H1 (cell line): Measurements from ENCODE around the gene PPP4R1. TPM values are rescaled to one million over a fixed set of nuclear protein-coding genes. Genes with fewer than 3 reads are reported as not detected.

Source experiments
- CTCF ChIA-PET: fragments of 300-600 bp; sonication (Branson Sonifier 250); formaldehyde crosslinking; loops from one replicate; lab custom pipeline; 2021; ENCODE audit not compliant: partially characterized antibody; lab: Charles Lee
- POLR2A ChIA-PET: fragments of 300-600 bp; sonication (Branson Sonifier 250); formaldehyde crosslinking; loops from one replicate; lab custom pipeline; 2021; ENCODE audit warnings: inconsistent platforms; ENCODE audit not compliant: partially characterized antibody; lab: Charles Lee
- DNase-seq, 2 experiments: peaks; one replicate each; pipeline versions ENCODE4 v3.0.0 to v3.0.0-alpha.2; 2010 to 2022; ENCODE audit warnings: low spot score in 2 of 2, low read depth in 1 of 2, mixed read lengths in 1 of 2
- FAIRE-seq: peaks from 2 replicates; lab custom pipeline; 2011; peaks lifted over from hg19 to GRCh38; lab: Jason Lieb, UNC
- H2AFZ ChIP-seq: 2 replicates; pipeline ENCODE4 v1.8.1; 2012; ENCODE audit warnings: low read length, inconsistent platforms
- H2AK5ac ChIP-seq: 2 replicates; pipeline ENCODE4 v1.6.1; 2013; ENCODE audit warnings: low read depth, low read length
- H2BK120ac ChIP-seq: replicated peaks from 2 replicates; pipeline ENCODE3; 2013; ENCODE audit warnings: low read depth, low read length, inconsistent platforms
- H2BK12ac ChIP-seq: 2 replicates; pipeline ENCODE4 v1.6.1; 2013; ENCODE audit warnings: low read depth, low read length
- H2BK15ac ChIP-seq: 2 replicates; pipeline ENCODE4 v1.6.1; 2013; ENCODE audit warnings: low read length
- H2BK20ac ChIP-seq: 2 replicates; pipeline ENCODE4 v1.6.1; 2013; ENCODE audit warnings: low read length
- H2BK5ac ChIP-seq: 2 replicates; pipeline ENCODE4 v1.6.1; 2013; ENCODE audit warnings: low read depth, low read length
- H3K14ac ChIP-seq: 2 replicates; pipeline ENCODE4 v1.6.1; 2013; ENCODE audit warnings: inconsistent platforms; ENCODE audit not compliant: insufficient read length
- H3K18ac ChIP-seq: 2 replicates; pipeline ENCODE4 v1.6.1; 2013; ENCODE audit warnings: low read length; ENCODE audit errors: extremely low read depth
- H3K23ac ChIP-seq: 2 replicates; pipeline ENCODE4 v1.6.1; 2013; ENCODE audit warnings: inconsistent platforms; ENCODE audit not compliant: insufficient read length
- H3K23me2 ChIP-seq: 2 replicates; pipeline ENCODE4 v1.6.1; 2013; ENCODE audit warnings: low read depth, low read length
- H3K27ac ChIP-seq: 2 replicates; pipeline ENCODE4 v1.6.1; 2011; ENCODE audit warnings: low read depth, low read length, inconsistent platforms
- H3K27me3 ChIP-seq, 4 experiments: replicated peaks in 1 of 4; 1 replicate in 1 of 4; 2 replicates in 3 of 4; pipeline versions ENCODE4 v1.6.1 to v1.8.1; 2011 to 2013; ENCODE audit warnings: low read length in 3 of 4, mild to moderate bottlenecking in 3 of 4, inconsistent platforms in 2 of 4, mixed read lengths in 2 of 4, moderate library complexity in 1 of 4; ENCODE audit not compliant: control insufficient read depth in 3 of 4, insufficient read depth in 3 of 4; ENCODE audit errors: extremely low read depth in 1 of 4
- H3K36me3 ChIP-seq, 4 experiments: 2 replicates each; pipeline versions ENCODE4 v1.6.1 to v1.8.1; 2011 to 2013; ENCODE audit warnings: mild to moderate bottlenecking in 4 of 4, low read length in 3 of 4, moderate library complexity in 2 of 4, control low read depth in 1 of 4, inconsistent platforms in 1 of 4; ENCODE audit not compliant: insufficient read depth in 4 of 4, control insufficient read depth in 2 of 4
- H3K4ac ChIP-seq: replicated peaks from 2 replicates; pipeline ENCODE3; 2013; ENCODE audit warnings: low read length, low read depth, mixed read lengths, inconsistent platforms; ENCODE audit not compliant: insufficient read length
- H3K4me1 ChIP-seq, 4 experiments: replicated peaks in 1 of 4; 1 replicate in 1 of 4; 2 replicates in 3 of 4; pipeline versions ENCODE4 v1.6.1 to v1.8.1; 2011 to 2013; ENCODE audit warnings: low read length in 3 of 4, inconsistent platforms in 2 of 4, mixed read lengths in 1 of 4; ENCODE audit not compliant: insufficient read depth in 4 of 4, control insufficient read depth in 3 of 4
- H3K4me2 ChIP-seq, 2 experiments: 2 replicates each; pipeline versions ENCODE4 v1.6.1 to v1.8.1; 2011 to 2013; ENCODE audit warnings: low read depth in 2 of 2, low read length in 2 of 2, control low read depth in 1 of 2, inconsistent platforms in 1 of 2, mild to moderate bottlenecking in 1 of 2; ENCODE audit not compliant: insufficient read depth in 1 of 2
- H3K4me3 ChIP-seq, 4 experiments: fragments of 200-600, 300-600 bp in 1 of 4; sonication (generic), shearing (Covaris generic), sonication (Bioruptor Twin) in 1 of 4; 2 replicates each; pipeline versions ENCODE4 v1.5.1 to v1.8.1; 2011 to 2016; ENCODE audit warnings: low read length in 4 of 4, low read depth in 3 of 4, control low read depth in 2 of 4, inconsistent platforms in 2 of 4, mild to moderate bottlenecking in 2 of 4, mixed read lengths in 1 of 4, moderate library complexity in 1 of 4; ENCODE audit not compliant: insufficient read depth in 2 of 4; ENCODE audit errors: extremely low read depth in 1 of 4
- H3K56ac ChIP-seq: replicated peaks from 2 replicates; pipeline ENCODE3; 2013; ENCODE audit warnings: low read depth, mild to moderate bottlenecking, mixed read lengths, low read length, inconsistent platforms; ENCODE audit not compliant: insufficient read length
- H3K79me1 ChIP-seq: 2 replicates; pipeline ENCODE4 v1.6.1; 2013; ENCODE audit warnings: low read depth, low read length, control low read depth
- H3K79me2 ChIP-seq, 2 experiments: 2 replicates each; pipeline versions ENCODE4 v1.6.1 to v1.8.1; 2012 to 2013; ENCODE audit warnings: low read length in 2 of 2, mild to moderate bottlenecking in 2 of 2, inconsistent platforms in 1 of 2; ENCODE audit not compliant: insufficient read depth in 2 of 2, control insufficient read depth in 1 of 2
- H3K9ac ChIP-seq, 4 experiments: replicated peaks in 1 of 4; 1 replicate in 1 of 4; 2 replicates in 3 of 4; pipeline versions ENCODE4 v1.6.1 to v1.8.1; 2011 to 2013; ENCODE audit warnings: low read depth in 3 of 4, low read length in 3 of 4, control low read depth in 2 of 4, mild to moderate bottlenecking in 2 of 4, moderate library complexity in 2 of 4, inconsistent platforms in 1 of 4; ENCODE audit errors: extremely low read depth in 1 of 4
- H3K9me3 ChIP-seq, 2 experiments: 2 replicates each; pipeline versions ENCODE4 v1.6.1 to v1.8.1; 2012 to 2013; ENCODE audit warnings: mild to moderate bottlenecking in 2 of 2, moderate library complexity in 2 of 2, control low read depth in 1 of 2, inconsistent platforms in 1 of 2, low read depth in 1 of 2, low read length in 1 of 2, mixed read lengths in 1 of 2; ENCODE audit not compliant: insufficient read depth in 2 of 2
- H4K20me1 ChIP-seq, 2 experiments: replicated peaks in 1 of 2; 2 replicates each; pipeline versions ENCODE3 to v1.8.1; 2011 to 2013; ENCODE audit warnings: inconsistent platforms in 2 of 2, low read length in 2 of 2, mild to moderate bottlenecking in 1 of 2; ENCODE audit not compliant: insufficient read depth in 2 of 2, control insufficient read depth in 1 of 2
- H4K5ac ChIP-seq: 2 replicates; pipeline ENCODE4 v1.6.1; 2013; ENCODE audit warnings: low read length, low read depth, mixed read lengths, inconsistent platforms; ENCODE audit not compliant: insufficient read length
- H4K8ac ChIP-seq: 2 replicates; pipeline ENCODE4 v1.8.0; 2013; ENCODE audit warnings: mild to moderate bottlenecking, moderate library complexity, low read length, inconsistent platforms; ENCODE audit not compliant: insufficient read depth; ENCODE audit errors: extremely low read depth
- H4K91ac ChIP-seq: replicated peaks from 2 replicates; pipeline ENCODE3; 2013; ENCODE audit warnings: low read length, mixed read lengths, inconsistent platforms; ENCODE audit not compliant: insufficient read length
- ATF3 ChIP-seq: IDR thresholded peaks from 2 replicates; pipeline ENCODE4 v1.6.1; 2011; ENCODE audit warnings: low read depth, mild to moderate bottlenecking, low read length; ENCODE audit not compliant: insufficient read depth
- BCL11A ChIP-seq, 2 experiments: IDR thresholded peaks; one replicate each; pipeline ENCODE4 v1.6.1; 2011; ENCODE audit warnings: low read depth in 2 of 2, low read length in 2 of 2, mild to moderate bottlenecking in 2 of 2
- CEBPB ChIP-seq: IDR thresholded peaks from 2 replicates; pipeline ENCODE4 v1.6.1; 2012; ENCODE audit warnings: low read depth, low read length
- CHD1 ChIP-seq: IDR thresholded peaks from 2 replicates; pipeline ENCODE4 v1.6.1; 2012; ENCODE audit warnings: low read depth, low read length, improper control_type of control experiment
- CREB1 ChIP-seq: IDR thresholded peaks from 2 replicates; pipeline ENCODE4 v1.6.1; 2012; ENCODE audit warnings: inconsistent platforms
- FOSL1 ChIP-seq: IDR thresholded peaks from 2 replicates; pipeline ENCODE4 v1.6.1; 2011; ENCODE audit warnings: mild to moderate bottlenecking, low read depth, low read length, moderate library complexity; ENCODE audit not compliant: insufficient read depth
- GABPA ChIP-seq: IDR thresholded peaks from 2 replicates; pipeline ENCODE4 v1.6.1; 2011; ENCODE audit warnings: mild to moderate bottlenecking, low read length, moderate library complexity, borderline replicate concordance; ENCODE audit not compliant: insufficient read depth
- HDAC2 ChIP-seq, 2 experiments: fragments of 300-600 bp in 1 of 2; sonication (generic) in 1 of 2; IDR thresholded peaks; 2 replicates each; pipeline ENCODE4 v1.6.1; 2011 to 2012; ENCODE audit warnings: low read depth in 2 of 2, low read length in 2 of 2, mild to moderate bottlenecking in 2 of 2, moderate library complexity in 2 of 2, borderline replicate concordance in 1 of 2, inconsistent platforms in 1 of 2
- NANOG ChIP-seq: IDR thresholded peaks from 2 replicates; pipeline ENCODE4 v1.6.1; 2011; ENCODE audit warnings: low read length, low read depth, mild to moderate bottlenecking, inconsistent platforms; ENCODE audit not compliant: insufficient read depth, poor library complexity, severe bottlenecking
- RFX5 ChIP-seq: IDR thresholded peaks from 2 replicates; pipeline ENCODE4 v1.6.1; 2011; ENCODE audit warnings: low read depth, low read length, improper control_type of control experiment, borderline replicate concordance
- SIRT6 ChIP-seq: IDR thresholded peaks from one replicate; pipeline ENCODE4 v1.7.1; 2012; ENCODE audit warnings: low read length, inconsistent platforms
- SP4 ChIP-seq: IDR thresholded peaks from 2 replicates; pipeline ENCODE4 v1.6.1; 2012; ENCODE audit warnings: low read length, inconsistent platforms
- TAF1 ChIP-seq: IDR thresholded peaks from 2 replicates; pipeline ENCODE4 v1.6.1; 2011; ENCODE audit warnings: mild to moderate bottlenecking, low read depth, low read length
- TCF12 ChIP-seq: IDR thresholded peaks from 2 replicates; pipeline ENCODE4 v1.6.1; 2011; ENCODE audit warnings: low read depth, mild to moderate bottlenecking, low read length
- WGBS, 2 experiments: shearing (Covaris generic) in 1 of 2; methylation state at CpG; one replicate each; pipeline versions ENCODE4 v1.1.6 to v1.1.7; 2013 to 2015; ENCODE audit warnings: low lambda C conversion rate in 2 of 2, mixed read lengths in 2 of 2, inconsistent platforms in 1 of 2, low coverage in 1 of 2, missing lambda C conversion rate in 1 of 2; ENCODE audit not compliant: insufficient replicate concordance in 2 of 2, insufficient coverage in 1 of 2, insufficient read length in 1 of 2; ENCODE audit errors: extremely low coverage in 1 of 2, missing lambda C conversion rate in 1 of 2; 5-methylcytosine and 5-hydroxymethylcytosine counted together
- polyA plus RNA-seq, 7 experiments: library from polyadenylated mRNA; depleted of rRNA in 3 of 7; stranded (reverse) in 5 of 7; unstranded in 2 of 7; fragments of >200 nt in 5 of 7; fragments of 200-250 nt in 2 of 7; gene quantifications; 1 replicate in 5 of 7; 2 replicates in 1 of 7; 4 replicates in 1 of 7; pipeline versions ENCODE4 v1.2.1 to v1.2.3, GENCODE V29; 2011 to 2013; ENCODE audit warnings: missing spikeins in 2 of 7, mixed read lengths in 2 of 7
- total RNA-seq: library from RNA; stranded (reverse); fragmentation: NEBNext Ultra II Directional; extraction: Animal tissue kit (Norgen Biotek cat#: 25700); gene quantifications from 2 replicates; pipeline ENCODE4 v1.2.1, GENCODE V29; 2021

PPP4R1 gene
- total and polyA plus RNA-seq, 2 of the 8 experiments (the other 6 are each of a cell fraction or from before 2014, with no cell fraction given): 67.4 to 96.1 TPM

GRCh38 chr18:9531791-9532410, 82.5 kb downstream of the PPP4R1 start:
- Histone ChIP-seq H3K36me3 (peaks cover 3 to 51% (median 26%) of the 10 kb centered on the region in 4 experiments; a peak in 6 of 8 replicates), H3K14ac (no peak overlapping the region), H3K56ac (no peak overlapping the region), H3K27ac (no peak overlapping the region), H2BK120ac (no peak overlapping the region), H2AFZ (no peak overlapping the region), H3K9me3 (peaks cover 8 to 11% of the 10 kb centered on the region in 2 experiments; a peak in 3 of 4 replicates), H3K4ac (no peak overlapping the region), H3K4me3 (no peak overlapping the region), H3K23me2 (no peaks in the 10 kb centered on the region), H4K5ac (no peak overlapping the region), H3K79me1 (no peaks in the 10 kb centered on the region), H2BK5ac (no peak overlapping the region), H3K79me2 (no peaks in the 10 kb centered on the region), H4K20me1 (no peaks in the 10 kb centered on the region), H3K23ac (no peak overlapping the region), H2BK15ac (no peak overlapping the region), H3K9ac (no peak overlapping the region), H3K27me3 (no peaks in the 10 kb centered on the region), H4K8ac (no peak overlapping the region), H3K4me1 (no peaks in the 10 kb centered on the region), H4K91ac (no peak overlapping the region), H2AK5ac (no peak overlapping the region), H3K4me2 (no peak overlapping the region), H2BK20ac (no peak overlapping the region), H3K18ac (no peak overlapping the region), H2BK12ac (no peak overlapping the region)
- WGBS, 2 experiments: 89% methylated on average over 7 of the region's 7 CpGs; no CpG with 5 or more reads in 1 of the 2 experiments
- DNase-seq (no peak), FAIRE-seq (no peak)
- POLR2A ChIA-PET: no interaction called here
- CTCF ChIA-PET: interaction anchor here (0.6 to 0.7 kb wide), 3 partner anchors 13 to 421 kb away, joined by 3 read pairs; no protein-coding TSS in a partner anchor
- TF ChIP-seq CEBPB: no peak
- no peak for TF ChIP-seq BCL11A (IDR thresholded peaks at IDR 0.05; ENCODE audit: low read depth in 2 of 2, low read length in 2 of 2)
- TF ChIP-seq NANOG: no peak
- no peak for TF ChIP-seq SIRT6
- no peak for TF ChIP-seq FOSL1
- no peak for TF ChIP-seq HDAC2 (IDR thresholded peaks at IDR 0.05; ENCODE audit: borderline replicate concordance in 1 of 2, low read depth in 2 of 2, low read length in 2 of 2)
- no peak for TF ChIP-seq GABPA
- no peak for TF ChIP-seq TAF1
- TF ChIP-seq SP4: no peak
- no peak for TF ChIP-seq CHD1
- no peak for TF ChIP-seq ATF3
- TF ChIP-seq TCF12: no peak
- no peak for TF ChIP-seq RFX5
- TF ChIP-seq CREB1: no peak
